Activated T-helper 17 cell treated with anti-CD3 and anti-CD28 coated beads, Interleukin-2, amount 50 U/mL, for 72 hours (primary cell): Measurements from ENCODE around the gene PATJ. TPM values are rescaled to one million over a fixed set of nuclear protein-coding genes. Genes with fewer than 3 reads are reported as not detected.
"Not testable (repeated sequence)": the region's sequence is repeated elsewhere in the genome, so short reads cannot be mapped to it uniquely, and the experiment has no call there.

Experiments
- ATAC-seq: fragments of 150-1000 bp; cut with Tn5 transposase; replicated peaks from 2 replicates; pipeline ENCODE4 v1.10.0; 2021; ENCODE audit warnings: mild to moderate bottlenecking, moderate library complexity
- H3K27ac Mint-ChIP-seq: one replicate; pipeline ENCODE4 v1.8.0; 2022; ENCODE audit warnings: mixed read lengths
- H3K27me3 Mint-ChIP-seq: one replicate; pipeline ENCODE4 v1.8.0; 2022; ENCODE audit warnings: mixed read lengths
- H3K36me3 Mint-ChIP-seq: one replicate; pipeline ENCODE4 v1.8.0; 2022; ENCODE audit warnings: low read depth, mild to moderate bottlenecking, mixed read lengths
- H3K4me1 Mint-ChIP-seq: one replicate; pipeline ENCODE4 v1.8.0; 2022; ENCODE audit warnings: mixed read lengths
- H3K4me3 Mint-ChIP-seq: one replicate; pipeline ENCODE4 v1.8.0; 2022; ENCODE audit warnings: mild to moderate bottlenecking, mixed read lengths
- H3K9me3 Mint-ChIP-seq: one replicate; pipeline ENCODE4 v1.8.0; 2022; ENCODE audit warnings: mixed read lengths
- total RNA-seq, 2 donors: library from RNA; stranded (reverse); gene quantifications; one replicate each; pipeline ENCODE4 v1.2.3, GENCODE V29; 2022

PATJ gene
- total RNA-seq, 2 donors from 2014 or later, result 15.7 to 30.1 TPM

GRCh38 chr1:62177621-62178020 is 435.3 kb downstream of the PATJ start:
- Mint-ChIP-seq H3K4me1 (no peaks in the 10 kb centered on the region), H3K4me3 (no peak overlapping the region), H3K27me3 (no peaks in the 10 kb centered on the region), H3K9me3 (no peaks in the 10 kb centered on the region), H3K36me3 (no peaks in the 10 kb centered on the region), H3K27ac (no peak overlapping the region)
- ATAC-seq, result no peak

GRCh38 chr1:62178372-62178771 is 436.1 kb downstream of the PATJ start:
- no peak overlapping the region for H3K4me3 Mint-ChIP-seq
- no peak for ATAC-seq
- H3K27me3 Mint-ChIP-seq, result peaks cover 4% of the 10 kb centered on the region
- H3K4me1 Mint-ChIP-seq, result no peaks in the 10 kb centered on the region
- no peaks in the 10 kb centered on the region for H3K9me3 Mint-ChIP-seq
- H3K27ac Mint-ChIP-seq, result no peak overlapping the region
- no peaks in the 10 kb centered on the region for H3K36me3 Mint-ChIP-seq

DNA sequence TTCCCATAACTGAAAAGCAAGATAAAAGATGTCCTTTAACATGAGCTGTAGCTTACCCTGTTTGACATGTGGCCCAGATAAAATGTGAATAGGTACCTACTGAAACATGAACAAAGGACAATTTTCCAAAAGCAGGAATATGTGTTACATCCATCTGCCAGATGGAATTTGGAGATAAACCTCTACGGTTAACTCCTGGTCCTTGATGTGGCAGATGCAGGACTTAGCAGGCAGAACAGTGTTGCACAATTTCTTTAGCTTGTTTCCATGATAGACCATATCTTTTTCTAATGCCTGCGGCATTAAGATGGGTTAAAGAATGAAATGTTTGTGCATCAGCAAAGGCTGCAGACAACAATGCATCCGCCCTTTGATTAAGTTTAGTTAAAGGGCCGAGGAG is 437.8 kb downstream of the PATJ start:
- not testable (repeated sequence) for H3K27me3 Mint-ChIP-seq, H3K4me1 Mint-ChIP-seq, ATAC-seq, H3K27ac Mint-ChIP-seq, H3K36me3 Mint-ChIP-seq, H3K4me3 Mint-ChIP-seq, H3K9me3 Mint-ChIP-seq

DNA sequence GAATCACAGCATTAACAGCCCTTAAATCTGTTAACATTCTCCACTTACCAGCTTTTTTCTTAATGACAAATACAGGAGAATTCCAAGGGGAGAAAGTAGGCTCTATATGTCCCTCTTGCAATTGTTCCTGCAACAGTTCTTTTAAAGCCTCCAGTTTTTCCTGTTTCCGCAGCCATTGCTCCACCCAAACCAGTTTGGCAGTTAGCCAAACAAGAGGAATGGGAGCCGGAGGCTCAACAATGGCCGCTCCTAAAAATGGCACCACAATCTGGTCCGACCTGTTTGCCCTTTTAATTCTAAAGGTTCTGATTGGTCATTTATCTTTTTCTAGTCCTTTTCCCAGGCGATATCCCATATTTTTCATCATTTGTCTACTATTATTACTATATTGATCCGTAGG is 438.4 kb downstream of the PATJ start:
- Mint-ChIP-seq H3K4me1 (no peaks in the 10 kb centered on the region), H3K9me3 (no peaks in the 10 kb centered on the region), H3K27ac (no peak overlapping the region), H3K4me3 (no peak overlapping the region), H3K36me3 (no peaks in the 10 kb centered on the region), H3K27me3 (peaks cover 4% of the 10 kb centered on the region)
- no peak for ATAC-seq

DNA sequence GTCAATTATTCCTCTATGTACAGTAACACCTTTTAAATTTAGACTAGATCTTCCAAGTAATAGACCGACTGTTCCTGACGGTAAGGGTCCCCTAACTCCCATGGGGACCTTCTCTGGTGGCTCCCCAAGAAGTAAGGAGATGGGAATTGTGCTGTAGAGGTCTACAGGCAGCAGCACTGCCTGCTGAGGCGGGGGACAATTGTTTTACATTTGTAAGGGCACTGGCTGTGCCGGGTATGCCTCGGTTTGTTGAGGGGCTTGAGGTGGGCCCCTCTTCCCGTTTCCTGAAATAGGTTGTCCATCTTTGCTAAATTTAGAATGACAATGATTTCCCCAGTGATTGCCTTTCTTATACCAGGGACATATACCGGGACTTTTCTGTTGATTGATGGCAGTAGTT is 439.3 kb downstream of the PATJ start:
- Mint-ChIP-seq H3K9me3 (no peaks in the 10 kb centered on the region), H3K4me1 (no peaks in the 10 kb centered on the region), H3K27ac (no peak overlapping the region), H3K36me3 (no peaks in the 10 kb centered on the region), H3K27me3 (peaks cover 4% of the 10 kb centered on the region), H3K4me3 (no peak overlapping the region)
- no peak for ATAC-seq

DNA sequence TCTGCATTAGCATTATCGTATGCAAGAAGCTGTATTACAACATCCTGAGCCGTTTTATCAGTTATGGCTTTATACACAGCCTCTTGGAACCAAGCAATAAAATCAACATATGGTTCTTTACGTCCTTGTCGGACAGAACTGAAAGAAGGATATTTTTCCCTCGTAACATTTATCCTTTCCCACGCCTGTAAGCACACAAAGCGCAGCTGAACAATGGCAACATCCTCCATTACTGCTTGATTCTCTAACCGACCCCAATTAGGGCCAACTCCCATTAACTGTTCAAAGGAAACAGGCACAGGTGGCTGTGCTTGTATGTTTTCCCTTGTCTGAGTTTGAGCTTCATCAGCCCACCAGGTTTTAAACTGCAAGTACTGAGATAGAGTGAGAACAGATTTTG is 439.9 kb downstream of the PATJ start:
- not testable (repeated sequence) for H3K4me1 Mint-ChIP-seq, H3K9me3 Mint-ChIP-seq, ATAC-seq, H3K4me3 Mint-ChIP-seq, H3K27me3 Mint-ChIP-seq, H3K27ac Mint-ChIP-seq, H3K36me3 Mint-ChIP-seq

DNA sequence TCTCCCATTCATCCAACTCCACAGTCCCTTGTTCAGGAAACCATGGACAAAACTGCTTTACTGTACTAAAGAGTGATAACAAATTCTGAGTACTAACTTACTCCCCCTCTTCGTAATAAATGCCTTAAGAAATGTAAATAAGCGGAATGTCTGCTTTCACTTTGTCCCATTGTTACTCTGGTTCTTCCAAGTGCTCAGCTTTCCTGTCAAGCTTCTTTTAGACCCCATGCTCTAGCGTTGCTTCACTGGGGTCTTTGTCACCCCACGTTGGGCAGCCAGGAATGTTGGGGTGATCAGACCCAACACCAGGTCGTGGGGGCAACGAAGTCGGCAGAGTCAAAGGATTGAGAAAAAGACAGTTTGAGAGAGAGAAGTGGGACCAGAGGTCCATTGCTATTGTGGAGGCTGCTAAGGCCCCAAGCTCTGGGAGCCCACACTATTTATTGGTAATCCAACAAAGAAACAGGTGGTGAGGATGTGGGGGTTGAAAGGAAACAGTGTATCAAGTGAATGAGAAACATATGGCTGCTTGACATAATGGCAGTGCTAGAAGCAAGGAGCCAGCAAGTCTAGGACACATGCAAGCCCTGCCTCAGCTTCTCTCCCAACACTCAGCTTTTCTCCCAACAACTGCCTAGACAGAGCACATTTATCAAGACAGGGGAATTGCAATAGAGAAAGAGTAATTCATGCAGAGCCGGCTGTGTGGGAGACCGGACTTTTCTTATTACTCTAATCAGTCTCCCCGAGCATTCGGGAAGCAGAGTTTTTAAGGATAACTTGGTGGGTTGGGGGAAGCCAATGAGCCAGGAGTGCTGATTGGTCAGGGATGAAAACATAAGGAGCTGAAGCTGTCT is 441.1 kb downstream of the PATJ start:
- not testable (repeated sequence) for H3K27me3 Mint-ChIP-seq, ATAC-seq, H3K4me1 Mint-ChIP-seq, H3K27ac Mint-ChIP-seq, H3K4me3 Mint-ChIP-seq, H3K36me3 Mint-ChIP-seq, H3K9me3 Mint-ChIP-seq

DNA sequence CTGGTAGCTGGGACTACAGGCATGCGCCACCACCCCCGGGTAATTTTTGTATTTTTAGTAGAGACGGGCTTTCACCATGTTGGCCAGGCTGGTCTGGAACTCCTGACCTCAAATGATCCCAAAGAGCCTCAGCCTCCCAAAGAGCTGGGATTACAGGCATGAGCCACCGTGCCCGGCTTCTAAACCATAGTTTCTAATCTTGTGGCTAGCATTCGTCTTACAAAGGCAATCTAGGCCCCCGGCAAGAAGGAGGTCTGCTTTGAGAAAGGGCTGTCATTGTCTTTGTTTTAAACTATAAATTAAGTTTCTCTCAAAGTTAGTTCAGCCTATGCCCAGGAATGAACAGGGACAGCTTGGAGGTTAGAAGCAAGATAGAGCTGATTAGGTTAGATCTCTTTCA is 442.1 kb downstream of the PATJ start:
- Mint-ChIP-seq H3K27ac (no peak overlapping the region), H3K4me3 (no peak overlapping the region), H3K27me3 (peaks cover 4% of the 10 kb centered on the region), H3K9me3 (no peaks in the 10 kb centered on the region), H3K36me3 (no peaks in the 10 kb centered on the region), H3K4me1 (no peaks in the 10 kb centered on the region)
- no peak for ATAC-seq

GRCh38 chr1:62185233-62185632 is 443.0 kb downstream of the PATJ start:
- H3K4me3 Mint-ChIP-seq, H3K27me3 Mint-ChIP-seq, H3K9me3 Mint-ChIP-seq, H3K27ac Mint-ChIP-seq, H3K4me1 Mint-ChIP-seq, ATAC-seq, H3K36me3 Mint-ChIP-seq: not testable (repeated sequence)

DNA sequence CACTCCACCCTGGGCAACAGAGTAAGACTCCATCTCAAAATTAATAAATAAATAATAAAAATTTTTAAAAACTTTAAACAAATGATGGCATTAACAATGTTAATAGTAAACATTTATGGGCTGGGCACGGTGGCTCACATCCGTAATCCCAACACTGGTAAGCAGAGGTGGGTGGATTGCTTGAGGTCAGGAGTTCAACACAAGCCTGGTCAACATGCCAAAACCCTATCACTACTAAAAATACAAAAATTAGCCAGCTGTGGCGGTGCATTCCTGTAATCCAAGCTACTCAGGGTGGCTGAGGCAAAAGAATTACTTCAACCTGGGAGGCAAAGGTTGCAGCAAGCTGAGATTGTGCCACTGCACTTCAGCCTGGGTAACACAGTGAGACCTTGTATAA is 443.4 kb downstream of the PATJ start:
- Mint-ChIP-seq H3K9me3 (no peaks in the 10 kb centered on the region), H3K27me3 (peaks cover 4% of the 10 kb centered on the region), H3K4me3 (no peak overlapping the region), H3K4me1 (no peaks in the 10 kb centered on the region), H3K27ac (no peak overlapping the region), H3K36me3 (no peaks in the 10 kb centered on the region)
- no peak for ATAC-seq

DNA sequence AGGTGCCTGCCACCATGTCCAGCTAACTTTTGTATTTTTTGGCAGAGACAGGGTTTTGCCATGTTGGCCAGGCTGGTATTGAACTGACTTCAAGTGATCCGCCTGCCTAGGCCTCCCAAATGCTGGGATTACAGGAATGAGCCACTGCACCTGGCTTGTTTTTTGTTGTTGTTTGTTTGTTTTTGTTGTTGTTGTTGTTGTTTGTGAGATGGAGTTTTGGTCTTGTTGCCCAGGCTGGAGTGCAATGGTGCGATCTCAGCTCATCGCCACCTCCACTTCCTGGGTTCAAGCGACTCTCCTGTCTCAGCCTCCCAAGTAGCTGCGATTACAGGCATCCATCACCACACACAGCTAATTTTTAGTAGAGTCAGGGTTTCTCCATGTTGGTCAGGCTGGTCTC is 445.3 kb downstream of the PATJ start:
- no peaks in the 10 kb centered on the region for H3K9me3 Mint-ChIP-seq

DNA sequence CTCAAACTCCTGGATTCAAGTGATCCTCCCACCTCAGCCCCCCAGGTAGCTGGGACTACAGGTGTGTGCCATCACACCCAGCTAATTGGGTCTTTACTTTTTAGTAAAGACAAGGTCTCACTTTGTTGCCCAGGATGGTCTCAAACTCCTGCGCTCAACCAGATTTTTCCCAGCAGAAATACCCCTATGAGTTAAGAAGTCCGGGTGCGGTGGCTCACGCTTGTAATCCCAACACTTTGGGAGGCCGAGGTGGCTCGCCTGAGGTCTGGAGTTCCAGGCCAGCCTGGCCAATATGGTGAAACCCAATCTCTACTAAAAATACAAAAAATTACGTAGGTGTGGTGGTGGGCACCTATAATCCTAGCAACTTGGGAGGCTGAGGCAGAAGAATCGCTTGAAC is 445.8 kb downstream of the PATJ start:
- no peak for ATAC-seq
- Mint-ChIP-seq H3K36me3 (no peaks in the 10 kb centered on the region), H3K27me3 (peaks cover 3% of the 10 kb centered on the region)

More for the DNA sequence above, 445.3 kb downstream of the PATJ start:
- no peaks in the 10 kb centered on the region for H3K36me3 Mint-ChIP-seq
- peaks cover 5% of the 10 kb centered on the region for H3K27me3 Mint-ChIP-seq
- no peak for ATAC-seq
- H3K4me1 Mint-ChIP-seq, result no peaks in the 10 kb centered on the region
- H3K27ac Mint-ChIP-seq, result no peak overlapping the region
- H3K4me3 Mint-ChIP-seq, result no peak overlapping the region

GRCh38 chr1:62194651-62195544 is 452.6 kb downstream of the PATJ start, which contains the start of gene L1TD1:
Gene L1TD1 (plus strand): TSS chr1:62194849. CDS start chr1:62206629, 11,780 bp downstream.
- H3K27ac Mint-ChIP-seq, result no peak within 1 kb of the TSS
- peaks cover 21% of the 10 kb centered on the region for H3K27me3 Mint-ChIP-seq
- no peaks in the 10 kb centered on the region for H3K9me3 Mint-ChIP-seq
- H3K4me3 Mint-ChIP-seq, result no peak within 1 kb of the TSS
- no peak for ATAC-seq
- H3K4me1 Mint-ChIP-seq, result no peaks in the 10 kb centered on the region
- no peaks in the 10 kb centered on the region for H3K36me3 Mint-ChIP-seq

More for the DNA sequence above, 445.8 kb downstream of the PATJ start:
- Mint-ChIP-seq H3K9me3 (no peaks in the 10 kb centered on the region), H3K4me3 (no peak overlapping the region), H3K27ac (no peak overlapping the region), H3K4me1 (no peaks in the 10 kb centered on the region)

GRCh38 chr1:62196086-62196690 is 453.9 kb downstream of the PATJ start:
- no peaks in the 10 kb centered on the region for H3K9me3 Mint-ChIP-seq
- no peak for ATAC-seq
- no peak overlapping the region for H3K4me3 Mint-ChIP-seq
- H3K4me1 Mint-ChIP-seq, result no peaks in the 10 kb centered on the region
- H3K27ac Mint-ChIP-seq, result no peak overlapping the region
- H3K27me3 Mint-ChIP-seq, result peaks cover 21% of the 10 kb centered on the region
- H3K36me3 Mint-ChIP-seq, result no peaks in the 10 kb centered on the region
